WTC11 (cell line): Measurements from ENCODE around the gene B3GNT7. TPM values are rescaled to one million over a fixed set of nuclear protein-coding genes. Genes with fewer than 3 reads are reported as not detected.
A peak's percentile ranks its signal among the peaks of the same experiment; 100 is the strongest.

Experiments used
- ATAC-seq: fragments of 200-7000 bp; cut with Tn5 transposase; 2 replicates; pipeline ENCODE4 v1.10.0; 2021; ENCODE audit warnings: mild to moderate bottlenecking, moderate library complexity
- CTCF ChIA-PET: fragments of 300-600 bp; sonication (Branson Sonifier 250); formaldehyde crosslinking; loops from one replicate; lab custom pipeline; 2021; ENCODE audit warnings: antibody characterized with exemption; lab: Charles Lee
- POLR2A ChIA-PET: fragments of 350-600 bp; sonication (Branson Sonifier 250); formaldehyde crosslinking; loops from one replicate; lab custom pipeline; 2021; ENCODE audit warnings: antibody characterized with exemption; lab: Charles Lee
- DNase-seq: peaks from one replicate; pipeline ENCODE4 v3.0.0; 2021; ENCODE audit warnings: low spot score
- H3K27ac Mint-ChIP-seq: 2 replicates; pipeline ENCODE4 v1.8.0; 2021; ENCODE audit warnings: mixed read lengths
- H3K27me3 Mint-ChIP-seq: 2 replicates; pipeline ENCODE4 v1.8.0; 2021; ENCODE audit warnings: low read depth, mild to moderate bottlenecking, moderate library complexity, mixed read lengths
- H3K36me3 Mint-ChIP-seq: 2 replicates; pipeline ENCODE4 v1.8.0; 2021; ENCODE audit warnings: mixed read lengths
- H3K4me1 Mint-ChIP-seq: 2 replicates; pipeline ENCODE4 v1.8.0; 2022; ENCODE audit warnings: mixed read lengths
- H3K4me3 Mint-ChIP-seq: 2 replicates; pipeline ENCODE4 v1.8.0; 2021; ENCODE audit warnings: mild to moderate bottlenecking, moderate library complexity, mixed read lengths
- H3K9me3 Mint-ChIP-seq: 2 replicates; pipeline ENCODE4 v1.8.0; 2021; ENCODE audit warnings: mixed read lengths
- CREB1 ChIP-seq: sonication (generic); formaldehyde crosslinking; IDR thresholded peaks from 2 replicates; pipeline ENCODE4 v1.8.0; 2023; ENCODE audit warnings: mild to moderate bottlenecking, missing genetic modification reagents
- CREM ChIP-seq: sonication (generic); formaldehyde crosslinking; IDR thresholded peaks from 2 replicates; pipeline ENCODE4 v1.8.1; 2022; ENCODE audit warnings: mild to moderate bottlenecking, missing genetic modification reagents, moderate library complexity
- FOXK1 ChIP-seq: sonication (generic); formaldehyde crosslinking; IDR thresholded peaks from 2 replicates; pipeline ENCODE4 v1.8.0; 2022; ENCODE audit warnings: mild to moderate bottlenecking, moderate library complexity, missing genetic modification reagents
- GABPB1 ChIP-seq: sonication (generic); formaldehyde crosslinking; IDR thresholded peaks from 2 replicates; pipeline ENCODE4 v1.8.1; 2023; ENCODE audit warnings: mild to moderate bottlenecking, missing genetic modification reagents
- GTF2I ChIP-seq: fragments of 250-450 bp; sonication (Bioruptor Pico); conservative IDR thresholded peaks from 2 replicates; pipeline ENCODE4 v1.4.0; 2021; ENCODE audit warnings: mild to moderate bottlenecking
- MXD4 ChIP-seq: fragments of 250-450 bp; sonication (Bioruptor Pico); IDR thresholded peaks from 2 replicates; pipeline ENCODE4 v1.8.0; 2021; ENCODE audit warnings: mild to moderate bottlenecking, moderate library complexity, borderline replicate concordance
- NR3C1 ChIP-seq: sonication (generic); formaldehyde crosslinking; conservative IDR thresholded peaks from 2 replicates; pipeline ENCODE4 v1.8.1; 2023; ENCODE audit warnings: low read depth, mild to moderate bottlenecking, missing genetic modification reagents
- PRRX2 ChIP-seq: fragments of 250-450 bp; sonication (Bioruptor Pico); IDR thresholded peaks from 2 replicates; pipeline ENCODE4 v1.8.0; 2021; ENCODE audit warnings: mild to moderate bottlenecking
- SMAD3 ChIP-seq: sonication (generic); formaldehyde crosslinking; IDR thresholded peaks from 2 replicates; pipeline ENCODE4 v1.8.0; 2022; ENCODE audit warnings: missing genetic modification reagents, mild to moderate bottlenecking, borderline replicate concordance
- TCF7 ChIP-seq: sonication (generic); formaldehyde crosslinking; IDR thresholded peaks from 2 replicates; pipeline ENCODE4 v1.8.0; 2022; ENCODE audit warnings: mild to moderate bottlenecking, low read depth, missing genetic modification reagents, moderate library complexity
- ZBTB21 ChIP-seq: sonication (generic); formaldehyde crosslinking; IDR thresholded peaks from 2 replicates; pipeline ENCODE4 v1.8.1; 2023; ENCODE audit warnings: mild to moderate bottlenecking, missing genetic modification reagents, borderline replicate concordance
- ZNF121 ChIP-seq: sonication (generic); formaldehyde crosslinking; IDR thresholded peaks from 2 replicates; pipeline ENCODE4 v1.8.0; 2023; ENCODE audit warnings: missing genetic modification reagents
- ZNF263 ChIP-seq: sonication (generic); formaldehyde crosslinking; IDR thresholded peaks from 2 replicates; pipeline ENCODE4 v1.8.1; 2022; ENCODE audit warnings: low read depth, mild to moderate bottlenecking, moderate library complexity, missing genetic modification reagents
- total RNA-seq: library from RNA; stranded (reverse); gene quantifications from 3 replicates; pipeline ENCODE4 v1.2.3, GENCODE V29; 2021
- TF ChIP-seq, protein P1 (sequence below): sonication (generic); formaldehyde crosslinking; conservative IDR thresholded peaks from 2 replicates; pipeline ENCODE4 v1.8.1; 2022; ENCODE audit warnings: mild to moderate bottlenecking, missing genetic modification reagents
- TF ChIP-seq, protein P2 (sequence below): sonication (generic); formaldehyde crosslinking; IDR thresholded peaks from 2 replicates; pipeline ENCODE4 v1.8.0; 2022; ENCODE audit warnings: mild to moderate bottlenecking, missing genetic modification reagents
- TF ChIP-seq, protein P3 (sequence below): fragments of 250-450 bp; sonication (Bioruptor Pico); IDR thresholded peaks from 2 replicates; pipeline ENCODE4 v1.9.0; 2021; ENCODE audit warnings: mild to moderate bottlenecking
- TF ChIP-seq, protein P4 (sequence below): sonication (generic); formaldehyde crosslinking; IDR thresholded peaks from 2 replicates; pipeline ENCODE4 v1.8.0; 2023; ENCODE audit warnings: mild to moderate bottlenecking, missing genetic modification reagents
- TF ChIP-seq, protein P5 (sequence below): sonication (generic); formaldehyde crosslinking; IDR thresholded peaks from 2 replicates; pipeline ENCODE4 v1.8.1; 2023; ENCODE audit warnings: mild to moderate bottlenecking, missing genetic modification reagents, moderate library complexity
- TF ChIP-seq, protein P6 (sequence below): sonication (generic); formaldehyde crosslinking; IDR thresholded peaks from 2 replicates; pipeline ENCODE4 v1.8.1; 2023; ENCODE audit warnings: mild to moderate bottlenecking, moderate library complexity, missing genetic modification reagents
- TF ChIP-seq, protein P7 (sequence below): fragments of 250-450 bp; sonication (Bioruptor Pico); IDR thresholded peaks from 2 replicates; pipeline ENCODE4 v1.9.0; 2021; ENCODE audit warnings: mild to moderate bottlenecking, borderline replicate concordance

B3GNT7 gene
- total RNA-seq, 1 experiment from 2014 or later, result 151 TPM

DNA sequence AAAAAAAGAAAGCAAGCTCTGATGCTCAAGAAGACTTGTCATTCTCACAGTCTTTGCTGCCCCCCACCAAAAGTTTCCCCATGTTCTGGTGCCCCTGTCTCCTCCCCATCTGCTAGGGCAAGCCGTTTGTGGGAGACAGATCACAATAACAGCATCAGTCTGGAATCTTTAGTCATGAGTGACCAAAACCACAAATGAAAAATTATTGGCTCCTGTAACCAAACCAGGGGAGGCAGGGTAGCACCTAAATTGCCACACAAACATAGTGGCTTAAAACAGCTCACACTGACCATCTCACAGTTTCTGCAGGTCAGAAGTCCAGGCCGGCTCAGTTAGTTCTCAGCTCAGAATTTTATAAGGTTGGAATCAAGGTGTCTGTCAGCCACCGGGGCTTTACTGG lies 9.1 kb upstream of the B3GNT7 start:
- Mint-ChIP-seq H3K27ac (no peak overlapping the region), H3K4me3 (no peak overlapping the region), H3K9me3 (peaks cover 21% of the 10 kb centered on the region), H3K4me1 (peaks cover 19% of the 10 kb centered on the region), H3K27me3 (peaks cover 5% of the 10 kb centered on the region), H3K36me3 (peaks cover 21% of the 10 kb centered on the region)
- DNase-seq (no peak), ATAC-seq (no peak)
- ChIA-PET CTCF (no interaction called here), POLR2A (no interaction called here)
- TF ChIP-seq NR3C1 (CRISPR knock-in tag) (no peak), SMAD3 (no peak), PRRX2 (no peak), CREM (CRISPR knock-in tag) (no peak), GTF2I (no peak), ZNF263 (no peak), CREB1 (CRISPR knock-in tag) (no peak), MXD4 (CRISPR knock-in tag) (no peak)
- TF ChIP-seq, protein P1, sequence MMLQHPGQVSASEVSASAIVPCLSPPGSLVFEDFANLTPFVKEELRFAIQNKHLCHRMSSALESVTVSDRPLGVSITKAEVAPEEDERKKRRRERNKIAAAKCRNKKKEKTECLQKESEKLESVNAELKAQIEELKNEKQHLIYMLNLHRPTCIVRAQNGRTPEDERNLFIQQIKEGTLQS (CRISPR knock-in tag), result no peak
- TF ChIP-seq, protein P2, sequence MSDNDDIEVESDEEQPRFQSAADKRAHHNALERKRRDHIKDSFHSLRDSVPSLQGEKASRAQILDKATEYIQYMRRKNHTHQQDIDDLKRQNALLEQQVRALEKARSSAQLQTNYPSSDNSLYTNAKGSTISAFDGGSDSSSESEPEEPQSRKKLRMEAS (CRISPR knock-in tag), result no peak
- TF ChIP-seq, protein P3, sequence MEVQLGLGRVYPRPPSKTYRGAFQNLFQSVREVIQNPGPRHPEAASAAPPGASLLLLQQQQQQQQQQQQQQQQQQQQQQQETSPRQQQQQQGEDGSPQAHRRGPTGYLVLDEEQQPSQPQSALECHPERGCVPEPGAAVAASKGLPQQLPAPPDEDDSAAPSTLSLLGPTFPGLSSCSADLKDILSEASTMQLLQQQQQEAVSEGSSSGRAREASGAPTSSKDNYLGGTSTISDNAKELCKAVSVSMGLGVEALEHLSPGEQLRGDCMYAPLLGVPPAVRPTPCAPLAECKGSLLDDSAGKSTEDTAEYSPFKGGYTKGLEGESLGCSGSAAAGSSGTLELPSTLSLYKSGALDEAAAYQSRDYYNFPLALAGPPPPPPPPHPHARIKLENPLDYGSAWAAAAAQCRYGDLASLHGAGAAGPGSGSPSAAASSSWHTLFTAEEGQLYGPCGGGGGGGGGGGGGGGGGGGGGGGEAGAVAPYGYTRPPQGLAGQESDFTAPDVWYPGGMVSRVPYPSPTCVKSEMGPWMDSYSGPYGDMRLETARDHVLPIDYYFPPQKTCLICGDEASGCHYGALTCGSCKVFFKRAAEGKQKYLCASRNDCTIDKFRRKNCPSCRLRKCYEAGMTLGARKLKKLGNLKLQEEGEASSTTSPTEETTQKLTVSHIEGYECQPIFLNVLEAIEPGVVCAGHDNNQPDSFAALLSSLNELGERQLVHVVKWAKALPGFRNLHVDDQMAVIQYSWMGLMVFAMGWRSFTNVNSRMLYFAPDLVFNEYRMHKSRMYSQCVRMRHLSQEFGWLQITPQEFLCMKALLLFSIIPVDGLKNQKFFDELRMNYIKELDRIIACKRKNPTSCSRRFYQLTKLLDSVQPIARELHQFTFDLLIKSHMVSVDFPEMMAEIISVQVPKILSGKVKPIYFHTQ (CRISPR knock-in tag), result no peak
- TF ChIP-seq, protein P4, sequence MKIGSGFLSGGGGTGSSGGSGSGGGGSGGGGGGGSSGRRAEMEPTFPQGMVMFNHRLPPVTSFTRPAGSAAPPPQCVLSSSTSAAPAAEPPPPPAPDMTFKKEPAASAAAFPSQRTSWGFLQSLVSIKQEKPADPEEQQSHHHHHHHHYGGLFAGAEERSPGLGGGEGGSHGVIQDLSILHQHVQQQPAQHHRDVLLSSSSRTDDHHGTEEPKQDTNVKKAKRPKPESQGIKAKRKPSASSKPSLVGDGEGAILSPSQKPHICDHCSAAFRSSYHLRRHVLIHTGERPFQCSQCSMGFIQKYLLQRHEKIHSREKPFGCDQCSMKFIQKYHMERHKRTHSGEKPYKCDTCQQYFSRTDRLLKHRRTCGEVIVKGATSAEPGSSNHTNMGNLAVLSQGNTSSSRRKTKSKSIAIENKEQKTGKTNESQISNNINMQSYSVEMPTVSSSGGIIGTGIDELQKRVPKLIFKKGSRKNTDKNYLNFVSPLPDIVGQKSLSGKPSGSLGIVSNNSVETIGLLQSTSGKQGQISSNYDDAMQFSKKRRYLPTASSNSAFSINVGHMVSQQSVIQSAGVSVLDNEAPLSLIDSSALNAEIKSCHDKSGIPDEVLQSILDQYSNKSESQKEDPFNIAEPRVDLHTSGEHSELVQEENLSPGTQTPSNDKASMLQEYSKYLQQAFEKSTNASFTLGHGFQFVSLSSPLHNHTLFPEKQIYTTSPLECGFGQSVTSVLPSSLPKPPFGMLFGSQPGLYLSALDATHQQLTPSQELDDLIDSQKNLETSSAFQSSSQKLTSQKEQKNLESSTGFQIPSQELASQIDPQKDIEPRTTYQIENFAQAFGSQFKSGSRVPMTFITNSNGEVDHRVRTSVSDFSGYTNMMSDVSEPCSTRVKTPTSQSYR (CRISPR knock-in tag), result no peak
- TF ChIP-seq, protein P5, sequence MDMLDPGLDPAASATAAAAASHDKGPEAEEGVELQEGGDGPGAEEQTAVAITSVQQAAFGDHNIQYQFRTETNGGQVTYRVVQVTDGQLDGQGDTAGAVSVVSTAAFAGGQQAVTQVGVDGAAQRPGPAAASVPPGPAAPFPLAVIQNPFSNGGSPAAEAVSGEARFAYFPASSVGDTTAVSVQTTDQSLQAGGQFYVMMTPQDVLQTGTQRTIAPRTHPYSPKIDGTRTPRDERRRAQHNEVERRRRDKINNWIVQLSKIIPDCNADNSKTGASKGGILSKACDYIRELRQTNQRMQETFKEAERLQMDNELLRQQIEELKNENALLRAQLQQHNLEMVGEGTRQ (CRISPR knock-in tag), result no peak

DNA sequence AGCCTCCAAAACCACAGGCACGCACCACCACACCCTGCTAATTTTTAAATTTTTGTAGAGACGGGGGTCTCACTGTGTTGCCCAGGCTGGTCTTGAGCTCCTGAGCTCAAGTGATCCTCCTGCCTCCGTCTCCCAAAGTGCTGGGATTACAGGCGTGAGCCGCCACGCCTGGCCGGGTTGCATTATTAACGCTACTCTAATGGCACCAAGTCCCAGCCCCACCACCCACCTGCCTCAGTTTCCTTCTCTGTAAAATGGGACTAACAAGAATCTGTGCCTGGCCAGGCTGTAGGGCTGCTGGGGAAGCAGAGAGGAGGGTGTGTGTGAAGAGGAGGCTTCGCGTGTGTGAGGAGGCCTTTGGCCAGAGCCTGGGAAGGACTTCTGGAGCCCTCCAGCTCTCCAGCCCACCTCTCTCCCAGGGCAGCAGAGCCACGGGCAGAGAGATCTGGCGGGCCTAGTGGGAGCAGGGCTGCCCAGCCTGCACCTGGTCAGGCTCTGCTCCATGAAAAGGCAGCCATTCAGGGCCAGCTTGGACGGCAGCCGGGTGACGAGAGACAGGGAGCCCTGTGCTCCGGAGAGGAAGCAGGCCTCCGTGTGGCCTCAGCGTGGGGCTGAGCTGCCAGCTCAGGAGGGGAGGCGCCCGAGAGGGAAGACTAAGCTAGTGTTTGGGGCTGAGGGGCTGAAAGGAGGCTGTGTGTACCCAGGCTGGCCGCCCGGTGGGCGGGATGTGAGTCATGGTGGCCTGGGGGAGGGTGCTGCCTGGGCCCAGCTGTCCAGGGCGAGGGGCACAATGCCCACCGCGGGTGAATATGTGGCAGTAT lies 7.4 kb upstream of the B3GNT7 start:
- CTCF ChIA-PET, result interaction anchor here (0.7 to 1.5 kb wide), 5 partner anchors 11 to 93 kb away, joined by 3 to 5 read pairs (median 4); no protein-coding TSS in a partner anchor
- H3K36me3 Mint-ChIP-seq, result peaks cover 21% of the 10 kb centered on the region
- peak; percentile 25 for DNase-seq
- TF ChIP-seq, protein P6, sequence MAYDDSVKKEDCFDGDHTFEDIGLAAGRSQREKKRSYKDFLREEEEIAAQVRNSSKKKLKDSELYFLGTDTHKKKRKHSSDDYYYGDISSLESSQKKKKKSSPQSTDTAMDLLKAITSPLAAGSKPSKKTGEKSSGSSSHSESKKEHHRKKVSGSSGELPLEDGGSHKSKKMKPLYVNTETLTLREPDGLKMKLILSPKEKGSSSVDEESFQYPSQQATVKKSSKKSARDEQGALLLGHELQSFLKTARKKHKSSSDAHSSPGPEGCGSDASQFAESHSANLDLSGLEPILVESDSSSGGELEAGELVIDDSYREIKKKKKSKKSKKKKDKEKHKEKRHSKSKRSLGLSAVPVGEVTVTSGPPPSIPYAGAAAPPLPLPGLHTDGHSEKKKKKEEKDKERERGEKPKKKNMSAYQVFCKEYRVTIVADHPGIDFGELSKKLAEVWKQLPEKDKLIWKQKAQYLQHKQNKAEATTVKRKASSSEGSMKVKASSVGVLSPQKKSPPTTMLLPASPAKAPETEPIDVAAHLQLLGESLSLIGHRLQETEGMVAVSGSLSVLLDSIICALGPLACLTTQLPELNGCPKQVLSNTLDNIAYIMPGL (CRISPR knock-in tag), result no peak
- no peak for TF ChIP-seq TCF7
- TF ChIP-seq GABPB1 (CRISPR knock-in tag), result no peak
- TF ChIP-seq ZBTB21 (CRISPR knock-in tag), result 0 out of 2 replicates have a peak, but pooled peaks have one; percentile 24
- peak; percentile 92 for TF ChIP-seq ZNF121 (CRISPR knock-in tag)
- TF ChIP-seq ZNF263, result no peak
- no peak for TF ChIP-seq GTF2I
- TF ChIP-seq, protein P7, sequence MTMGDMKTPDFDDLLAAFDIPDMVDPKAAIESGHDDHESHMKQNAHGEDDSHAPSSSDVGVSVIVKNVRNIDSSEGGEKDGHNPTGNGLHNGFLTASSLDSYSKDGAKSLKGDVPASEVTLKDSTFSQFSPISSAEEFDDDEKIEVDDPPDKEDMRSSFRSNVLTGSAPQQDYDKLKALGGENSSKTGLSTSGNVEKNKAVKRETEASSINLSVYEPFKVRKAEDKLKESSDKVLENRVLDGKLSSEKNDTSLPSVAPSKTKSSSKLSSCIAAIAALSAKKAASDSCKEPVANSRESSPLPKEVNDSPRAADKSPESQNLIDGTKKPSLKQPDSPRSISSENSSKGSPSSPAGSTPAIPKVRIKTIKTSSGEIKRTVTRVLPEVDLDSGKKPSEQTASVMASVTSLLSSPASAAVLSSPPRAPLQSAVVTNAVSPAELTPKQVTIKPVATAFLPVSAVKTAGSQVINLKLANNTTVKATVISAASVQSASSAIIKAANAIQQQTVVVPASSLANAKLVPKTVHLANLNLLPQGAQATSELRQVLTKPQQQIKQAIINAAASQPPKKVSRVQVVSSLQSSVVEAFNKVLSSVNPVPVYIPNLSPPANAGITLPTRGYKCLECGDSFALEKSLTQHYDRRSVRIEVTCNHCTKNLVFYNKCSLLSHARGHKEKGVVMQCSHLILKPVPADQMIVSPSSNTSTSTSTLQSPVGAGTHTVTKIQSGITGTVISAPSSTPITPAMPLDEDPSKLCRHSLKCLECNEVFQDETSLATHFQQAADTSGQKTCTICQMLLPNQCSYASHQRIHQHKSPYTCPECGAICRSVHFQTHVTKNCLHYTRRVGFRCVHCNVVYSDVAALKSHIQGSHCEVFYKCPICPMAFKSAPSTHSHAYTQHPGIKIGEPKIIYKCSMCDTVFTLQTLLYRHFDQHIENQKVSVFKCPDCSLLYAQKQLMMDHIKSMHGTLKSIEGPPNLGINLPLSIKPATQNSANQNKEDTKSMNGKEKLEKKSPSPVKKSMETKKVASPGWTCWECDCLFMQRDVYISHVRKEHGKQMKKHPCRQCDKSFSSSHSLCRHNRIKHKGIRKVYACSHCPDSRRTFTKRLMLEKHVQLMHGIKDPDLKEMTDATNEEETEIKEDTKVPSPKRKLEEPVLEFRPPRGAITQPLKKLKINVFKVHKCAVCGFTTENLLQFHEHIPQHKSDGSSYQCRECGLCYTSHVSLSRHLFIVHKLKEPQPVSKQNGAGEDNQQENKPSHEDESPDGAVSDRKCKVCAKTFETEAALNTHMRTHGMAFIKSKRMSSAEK (CRISPR knock-in tag), result no peak
- no peak for TF ChIP-seq FOXK1 (CRISPR knock-in tag)

More for the DNA sequence above, 7.4 kb upstream of the B3GNT7 start:
- Mint-ChIP-seq H3K9me3 (peaks cover 21% of the 10 kb centered on the region), H3K4me1 (peaks cover 36% of the 10 kb centered on the region), H3K27ac (peak overlapping the region; percentile 80), H3K4me3 (no peak overlapping the region), H3K27me3 (peaks cover 5% of the 10 kb centered on the region)
- ATAC-seq, result peak; percentile 40
- POLR2A ChIA-PET, result interaction anchor here (0.7 kb wide), 1 partner anchor 76 kb away, joined by 3 read pairs; the partner anchor contains the start of gene NCL
